Cardiac fibroblast (primary cell): Measurements from ENCODE around the gene CDK14.

ENCODE experiments used
- DNase-seq, 2 donors: peaks; one replicate each; pipeline versions ENCODE4 v3.0.0 to v3.0.0-alpha.2; 2010; ENCODE audit warnings: low read depth in 2 of 2
- H3K4me3 ChIP-seq, 2 donors: replicated peaks in 1 of 2; 1 replicate in 1 of 2; 2 replicates in 1 of 2; pipeline ENCODE4 v1.5.1; 2011; ENCODE audit warnings: low read depth in 2 of 2, low read length in 2 of 2, mild to moderate bottlenecking in 2 of 2, moderate library complexity in 1 of 2
- CTCF ChIP-seq: IDR thresholded peaks from one replicate; pipeline ENCODE4 v1.5.1; 2011; ENCODE audit warnings: low read depth, mild to moderate bottlenecking, low read length, inconsistent platforms

CDK14 gene

DNA sequence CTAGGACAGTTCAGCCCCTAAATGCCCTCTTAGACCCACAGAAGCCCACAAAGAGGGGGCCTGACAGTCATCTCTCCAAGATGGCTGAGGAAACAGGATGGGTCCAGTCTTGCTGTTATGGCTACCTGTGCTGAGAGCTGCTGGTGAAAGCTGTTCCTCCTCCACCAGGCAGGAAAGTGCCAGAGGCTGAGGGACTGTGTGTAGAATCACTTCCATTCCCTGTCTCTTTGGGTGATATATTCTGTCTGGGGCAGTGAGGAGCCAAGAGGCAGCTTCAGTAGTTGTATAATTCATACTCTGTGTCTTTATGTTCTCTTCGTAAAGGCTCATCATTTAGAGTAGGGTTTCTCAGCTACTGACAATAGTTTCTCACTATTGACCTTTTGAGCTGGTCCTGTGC is 425.8 kb downstream of the CDK14 start:
- H3K4me3 ChIP-seq = no peak overlapping the region
- TF ChIP-seq CTCF = no peak
- DNase-seq = no peak

GRCh38 chr7:91025906-91026390 is 429.8 kb downstream of the CDK14 start:
- DNase-seq = no peak
- TF ChIP-seq CTCF = no peak
- no peak overlapping the region for H3K4me3 ChIP-seq

DNA sequence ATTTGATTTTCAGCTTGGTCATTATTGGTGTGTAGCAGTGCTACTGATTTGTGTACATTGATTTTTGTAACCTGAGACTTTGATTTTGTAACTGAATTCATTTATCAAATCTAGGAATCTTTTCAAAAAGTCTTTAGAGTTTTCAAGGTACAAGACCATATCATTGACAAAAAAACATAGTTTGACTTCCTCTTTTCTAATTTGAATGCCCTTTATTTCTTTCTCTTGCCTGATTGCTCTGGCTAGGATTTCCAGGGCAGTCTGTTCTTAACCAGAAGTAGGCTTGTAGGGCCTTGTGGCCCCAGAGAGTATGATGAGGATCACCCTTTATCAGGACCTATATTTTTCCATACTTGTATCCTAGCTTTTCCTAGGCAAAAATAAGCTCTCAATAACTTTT is 433.6 kb downstream of the CDK14 start:
- no peak for TF ChIP-seq CTCF

GRCh38 chr7:91030680-91031380 is 434.7 kb downstream of the CDK14 start:
- no peak overlapping the region for H3K4me3 ChIP-seq

More for the DNA sequence above, 433.6 kb downstream of the CDK14 start:
- no peak for DNase-seq
- H3K4me3 ChIP-seq = no peak overlapping the region

DNA sequence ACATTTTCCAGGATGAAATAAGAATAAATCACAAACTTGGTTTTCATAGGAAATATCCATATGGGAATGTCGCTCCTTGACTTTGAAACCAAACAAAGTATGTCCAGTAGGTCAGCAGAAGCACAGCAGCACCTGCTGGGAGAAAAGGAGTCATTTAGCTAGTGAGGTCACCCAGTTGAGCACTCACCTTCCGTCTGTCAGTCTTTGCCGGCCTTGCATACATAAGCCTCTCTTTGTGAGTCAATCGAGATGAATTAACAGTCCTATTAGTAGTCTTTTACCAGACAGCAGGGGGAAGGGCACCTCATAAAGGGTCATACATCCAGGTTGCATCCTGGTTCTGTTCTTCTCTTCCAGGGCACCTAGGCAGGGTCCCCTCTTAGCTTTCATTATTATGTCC is 435.6 kb downstream of the CDK14 start:
- no peak overlapping the region for H3K4me3 ChIP-seq
- TF ChIP-seq CTCF = no peak
- DNase-seq = no peak

More at GRCh38 chr7:91030680-91031380, 434.7 kb downstream of the CDK14 start:
- no peak for TF ChIP-seq CTCF
- DNase-seq = no peak

GRCh38 chr7:91033574-91033973 is 437.5 kb downstream of the CDK14 start:
- H3K4me3 ChIP-seq = no peak overlapping the region
- TF ChIP-seq CTCF = no peak

More at GRCh38 chr7:91033574-91033973, 437.5 kb downstream of the CDK14 start:
- DNase-seq = no peak
